ENCODE data around the gene RPS25.
A peak's percentile ranks its signal among the peaks of the same experiment; 100 is the strongest.
"Not testable (repeated sequence)": the region's sequence is repeated elsewhere in the genome, so short reads cannot be mapped to it uniquely, and the experiment has no call there.

The RPS25 gene

DNA sequence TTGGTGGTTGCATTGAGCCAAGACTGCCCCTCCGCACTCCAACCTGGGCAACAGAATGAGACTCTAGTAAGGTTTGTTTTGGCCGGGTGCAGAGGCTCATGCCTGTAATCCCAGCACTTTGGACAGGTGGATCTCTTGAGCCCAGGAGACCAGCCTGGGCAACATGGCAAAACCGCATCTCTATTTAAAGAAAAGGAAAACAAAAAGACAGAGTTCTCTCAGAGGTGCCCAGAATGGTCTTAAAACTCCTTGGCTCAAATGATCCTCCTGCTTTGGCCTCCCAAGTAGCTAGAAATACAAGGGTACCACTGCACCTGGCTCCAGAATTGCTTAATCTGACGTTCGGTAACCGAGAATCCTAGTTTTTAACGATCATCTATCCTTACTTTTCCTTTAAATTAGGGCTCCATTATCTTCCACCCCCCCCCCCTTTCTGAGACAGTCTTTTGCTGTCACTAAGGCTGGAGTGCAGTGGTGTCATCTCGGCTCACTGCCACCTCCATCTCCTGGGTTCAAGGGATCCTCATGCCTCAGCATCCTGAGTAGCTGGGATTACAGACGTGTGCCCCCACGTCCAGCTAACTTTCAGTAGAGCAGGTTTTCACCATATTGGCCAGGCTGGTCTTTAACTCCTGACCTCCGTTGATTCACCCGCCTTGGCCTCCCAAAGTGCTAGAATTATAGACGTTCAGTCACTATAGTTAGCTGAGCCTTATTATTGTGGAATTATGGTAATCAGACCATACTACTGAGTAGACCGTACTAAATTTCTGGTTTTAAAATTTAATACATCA is 1.7 kb downstream of the RPS25 start:
- no peak for DNase-seq (ENCODE audit: low read depth)

GRCh38 chr11:119015054-119015611 is 3.0 kb downstream of the RPS25 start:
- DNase-seq (ENCODE audit: low read depth) = no peak

DNA sequence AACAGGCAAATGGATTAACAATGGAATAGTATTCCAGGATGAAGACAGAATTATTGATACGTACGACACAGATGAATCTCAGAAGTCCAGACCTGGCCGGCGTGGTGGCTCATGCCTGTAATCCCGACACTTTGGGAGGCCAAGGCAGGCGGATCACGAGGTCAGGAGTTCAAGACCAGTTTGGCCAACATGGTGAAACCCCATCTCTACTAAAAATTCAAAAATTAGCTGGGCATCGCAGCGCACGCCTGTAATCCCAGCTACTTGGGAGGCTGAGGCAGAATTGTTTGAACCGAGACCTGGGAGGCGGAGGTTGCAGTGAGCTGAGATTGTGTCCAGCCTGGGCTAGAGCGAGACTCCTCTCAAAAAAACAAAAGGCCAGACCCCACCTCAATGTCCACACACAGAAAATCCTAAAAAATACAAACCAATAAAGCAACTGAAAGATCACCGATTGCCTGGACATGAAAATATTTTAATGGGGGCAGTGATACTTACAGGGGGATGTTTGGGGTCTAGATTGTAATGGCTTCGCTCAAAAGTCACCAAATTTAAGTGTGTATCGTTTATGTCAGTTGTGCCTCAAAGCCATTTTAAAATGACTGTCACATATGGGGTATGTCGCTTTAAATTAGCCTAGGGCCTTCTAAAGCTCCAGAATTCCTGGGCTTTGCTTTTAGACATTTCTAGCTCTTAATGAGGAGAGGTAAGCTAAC is 3.8 kb downstream of the RPS25 start:
- DNase-seq (ENCODE audit: low read depth) = no peak

GRCh38 chr11:119012629-119013170 is 5.4 kb downstream of the RPS25 start:
- no peak for DNase-seq (ENCODE audit: low read depth)

- DNase-seq (ENCODE audit: low read depth) = no peak
These were observed 6.6 kb downstream of the RPS25 start for GRCh38 chr11:119011476-119012053.

GRCh38 chr11:119006656-119007055 is 11.5 kb downstream of the RPS25 start:
- DNase-seq (ENCODE audit: low read depth) = no peak

DNA sequence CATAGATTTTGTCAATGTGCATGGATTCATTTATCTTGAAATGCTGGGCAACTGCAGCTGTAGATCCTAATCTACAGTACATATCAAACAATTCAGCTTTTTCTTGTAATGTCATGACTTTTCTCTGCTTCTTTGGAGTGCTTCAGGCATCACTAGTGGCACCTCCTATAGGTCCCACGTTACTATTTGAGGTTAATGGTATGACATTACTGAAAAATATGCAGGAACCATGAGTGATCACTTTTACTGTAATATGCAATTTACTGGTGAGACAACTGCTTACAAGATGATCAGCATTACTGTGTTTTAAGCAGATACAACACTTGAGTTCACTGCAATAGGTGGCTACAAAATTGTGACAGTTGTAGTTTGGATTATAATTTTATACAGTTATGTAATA is 17.2 kb downstream of the RPS25 start:
- no peak for DNase-seq (ENCODE audit: low read depth)

GRCh38 chr11:118998822-118999221 is 19.3 kb downstream of the RPS25 start:
- DNase-seq (ENCODE audit: low read depth) = no peak

- DNase-seq (ENCODE audit: low read depth) = no peak
These were observed 19.8 kb downstream of the RPS25 start for GRCh38 chr11:118998388-118998717.

DNA sequence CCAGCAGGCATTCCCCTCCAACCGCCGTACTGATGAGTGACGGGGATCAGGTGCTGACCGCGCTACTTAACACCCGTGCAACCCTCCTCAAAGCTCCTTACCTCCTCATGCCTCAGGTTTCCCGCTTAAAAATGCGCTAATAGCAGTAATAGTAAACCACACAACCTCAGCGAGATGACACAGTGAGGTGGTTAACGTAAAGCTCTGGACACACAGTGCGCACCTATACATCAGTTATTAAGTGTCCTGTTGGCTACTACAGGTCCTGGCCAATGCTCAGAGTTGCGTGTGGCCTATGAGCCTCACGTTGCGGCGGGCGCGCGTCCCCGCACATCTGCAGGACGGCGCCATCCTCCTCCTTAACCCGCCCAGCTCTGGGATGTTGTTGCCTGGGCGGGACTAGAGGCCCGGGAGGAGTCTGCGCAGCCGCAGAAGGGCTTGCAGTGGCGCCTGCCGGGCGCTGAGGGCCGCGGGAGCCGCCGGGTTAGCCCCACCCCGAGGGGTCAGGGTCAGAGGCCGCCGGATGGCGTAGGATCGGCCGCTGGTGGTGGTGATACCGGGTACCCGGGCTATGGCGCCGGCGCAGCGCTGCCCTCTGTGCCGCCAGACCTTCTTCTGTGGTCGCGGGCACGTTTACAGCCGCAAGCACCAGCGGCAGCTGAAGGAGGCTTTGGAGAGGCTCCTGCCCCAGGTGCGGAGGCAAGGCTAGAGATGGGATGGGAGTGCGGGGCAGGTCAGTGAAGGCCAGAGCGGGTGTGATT is 20.3 kb downstream of the RPS25 start, which contains the start of gene CENATAC:
Gene CENATAC, plus strand, starts transcription at position 512 of the 761 bp plus-strand sequence. Its CDS starts 60 bp downstream, at position 572.
- peak; percentile 96 for DNase-seq (ENCODE audit: low read depth)

DNA sequence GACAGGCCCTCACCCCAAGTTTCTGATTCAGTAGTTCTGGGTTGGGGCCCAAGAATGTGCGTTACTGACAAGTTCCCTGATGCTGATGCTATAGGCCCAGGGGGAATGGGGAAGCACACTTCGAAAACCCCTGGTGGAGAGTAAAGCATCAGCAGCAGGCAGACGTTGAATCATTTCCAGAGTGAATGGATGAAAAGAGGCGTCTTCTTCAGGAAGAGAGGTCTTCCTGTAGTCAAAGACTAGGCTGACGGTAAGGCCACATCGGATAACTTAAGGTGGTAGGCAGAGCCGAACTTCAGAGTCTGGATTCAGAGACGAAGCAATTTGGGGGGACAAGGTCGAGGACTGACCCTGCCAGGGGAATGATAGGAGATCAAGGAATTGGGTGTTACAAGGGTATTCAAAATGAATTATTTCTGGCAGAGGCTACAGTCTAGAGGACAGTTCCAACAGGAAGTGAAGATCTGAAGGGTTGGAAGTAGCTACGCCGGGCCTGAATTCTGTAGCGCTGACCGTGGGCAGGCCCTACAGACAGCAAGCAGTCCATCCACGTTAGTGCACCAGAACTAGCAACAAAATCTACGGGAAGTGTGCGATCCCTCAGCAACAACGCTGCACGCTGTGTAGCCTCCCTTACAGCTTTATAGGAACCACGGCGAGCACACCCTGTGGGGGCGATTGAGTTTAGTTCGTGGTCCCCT is 21.1 kb downstream of the RPS25 start:
- no peak for DNase-seq (ENCODE audit: low read depth)

DNA sequence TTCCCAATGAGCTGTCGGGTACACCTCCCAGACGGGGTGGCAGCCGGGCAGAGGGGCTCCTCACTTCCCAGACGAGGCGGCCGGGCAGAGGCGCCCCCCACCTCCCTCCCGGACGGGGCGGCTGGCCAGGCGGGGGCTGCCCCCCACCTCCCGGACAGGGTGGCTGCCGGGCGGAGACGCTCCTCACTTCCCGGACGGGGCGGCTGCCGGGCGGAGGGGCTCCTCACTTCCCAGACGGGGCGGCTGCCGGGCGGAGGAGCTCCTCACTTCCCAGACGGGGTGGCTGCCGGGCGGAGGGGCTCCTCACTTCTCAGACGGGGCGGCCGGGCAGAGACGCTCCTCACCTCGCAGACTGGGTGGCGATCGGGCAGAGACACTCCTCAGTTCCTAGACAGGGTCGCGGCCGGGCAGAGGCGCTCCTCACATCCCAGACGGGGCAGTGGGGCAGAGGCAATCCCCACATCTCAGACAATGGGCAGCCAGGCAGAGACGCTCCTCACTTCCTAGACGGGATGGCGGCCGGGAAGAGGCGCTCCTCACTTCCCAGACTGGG is 26.6 kb downstream of the RPS25 start:
- not testable (repeated sequence) for DNase-seq (ENCODE audit: low read depth)

- no peak for DNase-seq (ENCODE audit: low read depth)
These were observed 29.9 kb downstream of the RPS25 start for GRCh38 chr11:118988280-118988679.

DNA sequence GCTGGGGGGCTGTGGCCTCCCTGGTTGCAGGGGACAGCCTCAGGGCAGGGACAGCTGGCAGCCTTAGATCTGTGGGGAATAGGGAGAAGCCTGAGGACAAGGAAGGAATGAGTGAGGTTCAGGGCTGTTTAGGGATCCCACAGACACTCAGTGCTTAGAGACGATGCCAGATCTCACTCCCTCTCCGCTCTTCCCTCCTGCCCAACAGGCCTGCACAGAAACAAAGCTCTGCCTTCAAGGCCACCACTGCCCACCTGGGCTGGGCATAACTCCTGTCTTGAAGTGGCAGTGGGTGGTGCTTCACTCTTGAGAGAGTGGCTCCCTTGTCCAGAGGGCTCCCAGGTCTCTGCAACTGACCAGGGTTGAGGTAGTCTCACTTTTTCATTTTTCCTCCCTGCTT is 33.3 kb downstream of the RPS25 start:
- DNase-seq (ENCODE audit: low read depth) = no peak

- DNase-seq (ENCODE audit: low read depth) = not testable (repeated sequence)
These were observed 33.8 kb downstream of the RPS25 start for GRCh38 chr11:118984337-118984736.

- no peak for DNase-seq (ENCODE audit: low read depth)
These were observed 37.8 kb downstream of the RPS25 start for GRCh38 chr11:118980191-118980881.

GRCh38 chr11:118979434-118979833 is 38.7 kb downstream of the RPS25 start:
- DNase-seq (ENCODE audit: low read depth) = no peak

DNA sequence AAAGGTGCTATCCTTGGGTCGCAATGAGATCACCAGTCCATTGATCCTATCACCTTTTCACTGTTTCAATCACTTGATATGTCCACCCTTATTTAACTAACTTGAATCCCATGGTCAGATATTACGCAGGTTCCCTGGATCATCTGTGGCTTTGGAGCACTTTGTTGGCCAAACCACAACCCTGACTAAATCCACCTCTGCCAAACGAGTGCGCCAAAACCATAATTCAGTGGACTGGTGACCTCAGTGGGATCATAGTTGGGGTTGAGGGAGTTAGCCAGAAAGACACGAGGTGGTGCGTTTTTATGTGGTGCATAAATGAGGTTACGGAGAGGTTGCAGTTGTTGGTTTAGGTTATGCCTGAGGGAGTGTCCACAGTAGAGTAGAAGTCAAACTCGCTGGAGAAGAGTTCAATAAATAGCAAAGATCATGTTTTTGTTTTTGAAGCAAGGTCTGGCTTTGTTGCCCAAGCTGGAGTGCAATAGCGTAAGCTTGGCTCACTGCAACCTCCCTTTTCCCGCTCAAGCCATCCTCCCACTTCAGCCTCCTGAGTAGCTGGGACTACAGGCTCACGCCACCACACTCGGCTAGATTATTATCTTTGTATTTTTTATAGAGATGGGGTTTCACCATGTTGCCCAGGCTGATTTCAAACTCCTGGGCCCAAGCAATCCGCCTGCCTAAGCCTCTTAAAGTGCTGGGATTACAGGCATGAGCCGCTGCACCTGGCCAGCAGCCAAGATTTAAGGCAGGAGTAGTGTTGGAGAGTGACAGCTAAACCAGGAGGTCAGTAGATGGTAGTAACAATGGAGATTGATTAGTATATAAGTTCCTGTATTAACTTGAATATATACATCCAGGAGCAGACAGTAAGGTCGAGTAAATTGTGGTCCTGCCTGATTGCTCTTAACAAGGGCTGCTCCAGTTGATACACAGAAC is 42.1 kb downstream of the RPS25 start:
- no peak for DNase-seq (ENCODE audit: low read depth)

DNA sequence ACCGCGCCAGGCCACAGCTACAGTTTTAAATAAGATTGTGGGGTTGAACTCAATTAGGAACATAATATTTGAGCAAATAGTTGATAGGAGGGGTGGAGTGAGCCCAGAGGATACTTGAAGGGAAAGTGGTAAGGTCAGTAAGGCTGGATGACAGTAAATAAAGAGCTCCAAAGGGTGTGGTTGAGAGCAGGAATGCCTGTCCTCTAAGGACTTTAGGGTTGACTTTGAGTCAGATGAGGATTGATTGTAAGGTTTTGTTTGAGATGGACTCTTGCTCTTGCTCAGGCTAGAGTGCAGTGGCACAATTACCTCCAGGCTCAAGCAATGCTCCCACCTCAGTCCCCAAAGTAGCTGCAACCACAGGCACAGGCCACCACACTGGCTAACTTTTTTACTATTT is 44.2 kb downstream of the RPS25 start:
- DNase-seq (ENCODE audit: low read depth) = no peak

Data from activated T-helper 1 cell treated with Interleukin-2 at 50 U/mL for 16 hours (primary cell).